ENCODE data around the gene MYO10.

Gene MYO10

DNA sequence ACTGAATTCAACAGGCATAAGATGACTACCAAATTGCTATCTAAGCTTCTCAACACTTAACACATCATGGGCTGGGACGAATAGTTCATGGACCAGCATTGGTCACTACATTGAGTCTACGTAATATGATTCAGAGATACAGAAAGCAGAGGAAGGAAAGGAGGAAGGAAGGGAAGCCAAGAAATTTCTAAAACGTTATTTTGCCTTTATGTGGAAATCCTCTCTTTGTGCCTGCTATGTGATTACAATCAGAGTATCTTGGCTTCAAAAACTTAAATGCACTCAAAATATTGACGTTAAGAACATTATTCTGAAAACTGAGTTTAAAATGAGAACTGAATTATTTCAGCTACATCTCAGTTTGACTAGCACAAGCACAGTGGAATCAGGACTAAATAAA, 231.1 kb downstream of the MYO10 start:
- DNase-seq = no peak

DNA sequence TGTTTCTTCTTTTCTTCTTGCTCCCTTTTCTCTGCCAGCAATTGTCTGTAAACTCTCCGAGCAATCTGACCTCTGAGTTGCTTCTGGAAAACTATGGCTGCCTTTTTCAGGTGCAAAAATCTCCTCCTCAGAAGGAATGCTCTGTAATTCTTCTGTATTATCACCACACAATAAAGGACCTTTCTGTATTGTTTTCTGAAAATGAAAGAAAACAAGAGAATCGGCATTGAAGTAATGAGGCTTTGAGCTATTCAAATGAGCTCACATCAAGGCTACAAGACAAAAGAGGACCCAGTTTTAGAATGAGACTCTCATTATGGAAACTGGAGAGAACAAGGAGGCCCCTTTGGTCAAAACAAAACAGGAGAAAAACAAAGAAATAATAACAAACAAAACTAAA, 233.1 kb downstream of the MYO10 start:
- DNase-seq = peak; percentile 49

DNA sequence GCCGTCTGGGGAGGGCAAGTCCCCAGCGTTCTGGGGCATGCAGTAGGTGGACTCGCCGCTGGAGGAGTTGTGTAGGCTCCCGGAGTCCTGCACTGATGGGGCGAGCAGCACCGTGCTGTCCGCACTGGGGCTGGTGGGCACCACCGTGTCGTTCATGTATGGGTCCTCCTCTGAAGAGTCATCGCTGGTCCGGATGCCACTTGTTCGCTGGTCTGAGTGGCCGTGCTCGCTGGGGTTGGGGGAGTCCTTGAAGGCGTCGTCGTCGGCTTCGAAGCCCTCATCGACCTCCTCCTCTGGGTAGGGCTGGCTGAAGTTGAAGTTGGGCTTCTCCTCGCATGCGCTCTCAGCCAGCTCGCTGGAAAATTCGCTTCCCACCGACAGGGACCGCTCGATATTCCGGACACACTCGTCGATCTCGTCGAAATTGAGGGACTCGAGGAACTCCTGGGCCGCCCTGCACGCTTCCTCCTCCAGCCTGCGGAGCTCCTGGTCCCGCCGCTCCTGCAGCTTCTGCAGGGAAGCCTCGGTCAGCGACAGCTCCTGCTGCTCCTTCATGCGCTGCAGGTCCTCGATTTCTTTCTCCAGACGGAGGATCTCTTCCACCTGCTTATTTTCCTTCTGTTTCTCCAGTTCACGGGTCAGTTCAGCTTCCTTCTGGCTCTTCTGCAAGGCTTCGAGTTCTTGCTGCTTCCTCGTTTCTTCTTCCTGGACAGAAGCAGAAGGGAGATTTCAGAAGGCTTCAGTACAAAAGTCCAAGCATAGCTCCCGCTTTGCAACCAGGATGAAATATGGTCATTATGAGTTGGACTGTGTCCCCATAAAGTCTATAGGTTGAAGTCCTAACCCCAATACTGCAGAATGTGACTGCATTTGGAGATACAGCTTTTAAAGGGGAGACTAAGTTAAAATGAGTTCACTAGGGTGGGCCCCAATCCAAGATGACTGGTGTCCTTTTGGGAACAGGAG, 234.7 kb downstream of the MYO10 start:
- DNase-seq = no peak

DNA sequence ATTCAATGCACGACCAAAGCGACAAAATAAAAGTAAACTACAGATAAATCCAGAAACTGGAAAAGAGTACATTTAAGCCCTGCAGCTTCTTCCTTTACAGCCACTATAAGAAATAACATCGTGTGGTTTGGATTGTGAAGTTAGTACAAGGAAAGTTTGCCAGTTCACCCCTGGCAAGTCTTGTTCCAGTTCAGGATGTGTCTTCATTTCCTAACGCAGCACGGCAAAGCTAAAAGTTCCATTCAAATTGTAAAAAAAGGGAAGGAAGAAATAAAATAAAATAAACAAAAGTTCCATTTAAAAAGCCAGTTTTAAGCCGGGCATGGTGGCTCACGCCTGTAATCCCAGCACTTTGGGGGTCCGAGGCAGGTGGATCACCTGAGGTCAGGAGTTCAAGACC, 236.0 kb downstream of the MYO10 start:
- no peak for DNase-seq

DNA sequence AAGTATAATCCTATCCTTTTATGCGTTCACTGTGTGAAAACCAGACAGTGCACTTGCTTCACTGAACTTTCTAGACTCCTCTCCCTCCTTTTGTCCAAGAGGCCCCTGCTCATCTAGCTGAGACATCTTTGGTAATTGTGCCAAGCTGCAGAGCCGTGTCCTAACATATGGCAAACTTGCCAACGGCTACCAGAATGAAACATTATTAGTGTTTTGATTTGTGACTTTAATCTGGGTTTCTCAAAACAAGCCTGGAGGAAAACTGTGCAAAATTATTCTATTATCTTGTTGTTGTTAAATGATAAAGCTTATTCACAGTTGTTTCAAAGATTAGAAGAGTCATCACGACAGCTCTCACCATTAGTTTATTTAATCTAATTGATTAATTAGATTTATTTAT, 240.3 kb downstream of the MYO10 start:
- DNase-seq = no peak

DNA sequence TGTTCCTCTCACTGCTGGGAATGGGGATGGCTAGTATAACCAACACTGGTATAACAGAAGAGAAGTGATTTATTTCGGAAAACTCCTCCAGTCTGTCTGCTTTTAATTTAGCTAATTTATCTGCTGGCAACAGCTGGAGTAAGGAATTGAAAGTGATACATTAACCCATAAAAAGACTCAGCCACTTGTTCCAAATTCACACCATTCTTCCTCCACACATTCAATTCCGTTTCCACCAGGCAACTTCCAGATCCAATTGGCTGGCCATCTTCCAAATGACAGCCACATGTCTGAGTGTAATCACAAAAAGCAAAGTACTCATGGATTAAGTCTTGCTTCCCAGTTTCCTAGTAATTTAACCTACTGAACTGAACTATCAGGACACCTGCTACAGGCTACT, 242.2 kb downstream of the MYO10 start:
- no peak for DNase-seq

DNA sequence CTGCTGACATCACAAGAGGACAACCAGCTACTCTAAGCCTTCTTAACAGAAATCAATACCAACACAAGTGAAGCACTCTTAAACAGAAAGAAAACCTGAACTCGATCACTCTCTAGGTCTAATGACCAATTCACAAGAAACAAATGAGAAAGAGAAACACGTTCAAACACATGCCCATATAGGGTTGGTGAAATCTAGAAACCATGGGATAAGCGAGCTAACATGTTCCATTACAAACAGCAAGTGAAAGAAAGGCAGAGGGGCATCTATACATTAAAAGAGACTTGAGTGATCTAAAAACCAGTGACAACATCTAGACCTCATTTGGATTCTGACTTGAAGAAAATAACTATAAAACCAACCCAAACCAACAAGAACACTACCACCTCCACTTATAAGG, 244.4 kb downstream of the MYO10 start:
- DNase-seq = no peak

DNA sequence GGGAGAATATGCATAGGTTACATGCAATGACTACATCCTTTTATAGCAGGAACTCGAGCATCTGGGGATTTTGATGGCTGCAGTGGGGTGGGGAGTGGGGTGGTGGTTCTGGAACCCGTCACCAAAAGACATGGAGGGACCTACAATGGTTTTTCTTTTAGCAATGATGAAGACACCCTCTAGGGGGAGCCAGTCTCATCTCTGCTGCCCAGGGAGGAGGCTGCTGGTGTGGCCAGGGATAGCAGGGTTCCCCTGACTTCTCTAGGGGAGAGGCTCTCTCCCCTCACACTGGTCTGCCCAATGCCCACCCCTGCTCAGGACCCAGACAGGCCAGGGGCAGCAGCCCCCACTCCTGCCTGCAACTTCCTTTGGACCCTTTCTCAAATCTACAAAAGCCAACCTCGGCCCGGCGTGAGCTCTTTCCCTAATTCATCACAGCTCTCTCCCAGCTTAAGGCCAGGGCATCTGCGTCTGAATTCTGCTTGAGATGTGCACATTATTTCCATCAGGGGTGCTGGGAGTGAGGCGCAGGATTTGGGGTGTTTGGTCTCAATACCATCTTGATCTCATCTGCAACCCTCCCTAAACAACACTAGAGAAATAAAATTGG, 245.7 kb downstream of the MYO10 start:
- peak; percentile 62 for DNase-seq

DNA sequence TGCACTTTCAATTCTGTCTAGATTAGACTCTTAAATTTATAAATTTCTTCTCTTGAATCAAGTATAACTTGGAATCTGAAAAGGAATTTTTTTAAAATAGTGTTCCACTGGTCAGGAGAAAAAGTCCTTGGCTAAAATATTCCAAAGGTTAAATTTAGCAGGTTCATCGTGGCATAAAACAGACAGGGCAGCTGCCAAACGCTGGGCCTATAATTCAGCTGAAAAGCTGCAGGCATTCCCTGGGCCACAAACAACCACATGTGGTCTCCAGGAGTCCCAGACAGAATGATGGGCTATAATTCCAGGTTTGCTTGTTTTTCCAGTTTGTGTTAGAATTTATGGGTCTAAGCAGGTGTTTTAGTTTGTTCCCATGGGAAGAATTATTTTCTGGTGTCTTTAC, 248.2 kb downstream of the MYO10 start:
- no peak for DNase-seq

DNA sequence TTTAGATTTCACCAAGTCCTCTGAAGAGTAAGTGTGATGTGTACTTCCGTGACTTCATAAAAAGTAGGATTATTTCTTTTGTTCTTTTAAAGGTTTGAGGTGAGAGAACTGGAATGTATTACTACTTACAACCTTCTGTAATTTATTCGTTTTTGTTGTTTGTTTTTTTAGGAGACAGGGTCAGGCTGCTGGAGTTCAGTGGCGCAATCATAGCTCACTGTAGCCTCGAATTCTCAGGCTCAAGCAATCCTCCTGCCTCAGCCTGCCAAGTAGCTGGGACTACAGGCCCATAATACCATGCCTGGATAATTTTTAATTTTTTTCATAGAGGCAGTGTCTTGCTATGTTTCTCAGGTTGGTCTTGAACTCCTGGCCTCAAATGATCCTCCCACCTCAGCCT, 251.0 kb downstream of the MYO10 start:
- DNase-seq = no peak

DNA sequence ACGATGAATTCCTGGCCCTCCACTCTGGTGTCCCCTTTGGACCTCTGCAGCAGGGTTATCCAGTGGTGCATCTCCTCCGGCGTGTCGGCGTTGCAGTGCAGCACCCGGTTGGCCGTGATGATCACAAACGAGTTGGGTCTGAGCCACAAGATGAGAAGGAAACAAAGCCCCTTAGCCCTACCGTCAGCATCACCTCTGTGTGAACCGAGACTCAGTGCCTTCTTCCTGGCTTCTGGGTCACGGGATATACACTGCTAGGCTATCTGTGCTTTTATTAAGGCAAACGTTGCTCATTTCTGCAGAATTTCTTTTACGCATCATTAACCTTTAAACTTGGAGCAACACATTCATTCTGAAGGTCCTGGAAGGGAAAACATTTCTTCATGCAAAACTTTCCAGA, 254.2 kb downstream of the MYO10 start:
- DNase-seq = no peak

DNA sequence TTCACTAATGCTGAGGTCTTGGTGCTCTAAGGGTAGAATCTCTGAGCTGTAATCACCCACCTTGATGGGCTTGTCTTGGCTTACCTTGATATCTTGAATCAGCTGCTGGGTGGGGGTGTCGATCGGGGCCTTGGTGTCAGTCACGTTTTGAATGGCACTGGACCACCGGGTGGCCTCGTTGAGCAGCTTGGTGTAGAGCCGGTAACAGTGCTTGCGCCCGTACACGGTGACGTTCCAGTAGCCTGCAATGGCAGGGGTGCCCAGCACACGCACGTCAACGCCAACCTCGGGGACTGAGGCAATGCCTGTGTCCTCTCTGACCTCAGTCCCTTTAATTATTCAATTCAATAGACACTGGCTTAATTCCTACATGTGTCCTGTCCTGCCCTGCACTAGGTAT, 256.2 kb downstream of the MYO10 start:
- DNase-seq = no peak

DNA sequence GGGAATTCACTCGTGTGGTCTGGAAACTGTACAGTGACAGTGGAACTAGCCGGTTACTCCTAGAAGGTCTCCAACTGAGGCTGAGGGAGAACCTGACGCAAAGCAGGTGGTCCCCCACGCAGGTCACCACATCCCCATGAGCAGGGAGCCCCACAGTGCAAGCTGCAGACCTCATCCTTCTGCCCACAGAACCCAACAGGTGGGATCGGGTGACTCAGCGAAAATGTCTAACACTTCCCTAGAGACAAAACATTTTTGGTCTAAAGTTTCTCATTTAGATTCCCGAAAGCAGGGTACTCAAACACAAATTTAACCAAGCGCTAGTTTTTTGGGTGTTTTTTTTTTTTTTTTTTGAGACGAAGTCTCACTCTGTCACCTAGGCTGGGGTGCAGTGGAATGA, 256.9 kb downstream of the MYO10 start:
- DNase-seq = no peak

DNA sequence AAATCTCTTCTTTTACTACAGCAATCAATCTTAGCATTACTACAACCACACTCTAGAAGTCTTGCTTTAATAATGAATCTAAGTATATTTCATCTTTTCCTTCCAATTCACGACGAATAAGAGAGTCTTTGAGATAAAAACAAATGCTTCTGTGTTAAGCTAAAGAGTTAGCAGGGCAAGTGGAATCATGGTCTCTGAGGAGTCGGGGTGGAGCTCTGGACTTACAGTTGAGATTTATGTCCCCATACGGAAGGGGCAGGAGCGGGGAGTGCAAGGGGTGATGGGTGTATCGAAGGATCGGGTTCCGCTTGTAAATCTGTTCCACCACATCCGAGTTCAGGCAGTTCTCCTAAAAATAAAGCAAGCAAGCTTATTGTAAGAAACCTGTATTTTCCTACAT, 260.3 kb downstream of the MYO10 start:
- DNase-seq = no peak

DNA sequence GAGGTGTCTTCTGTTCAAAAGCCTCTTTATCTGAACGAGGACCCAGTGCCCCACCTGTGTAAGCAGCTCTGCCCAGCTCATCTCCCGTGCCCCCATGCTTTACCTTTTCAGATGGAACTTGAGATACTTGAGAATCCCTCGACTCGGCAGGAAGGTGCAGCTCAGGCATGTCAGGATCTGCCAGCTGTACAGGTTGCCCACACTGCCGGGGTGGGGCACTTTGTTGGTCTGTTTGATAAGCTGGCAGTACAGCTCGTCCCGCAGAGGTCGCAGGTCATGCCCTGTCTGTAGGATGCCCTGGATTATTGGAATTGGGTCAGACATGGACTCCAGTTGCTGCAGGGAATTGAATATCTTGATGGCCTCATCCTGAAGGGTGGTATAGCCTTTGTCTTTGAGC, 261.3 kb downstream of the MYO10 start:
- DNase-seq = no peak

DNA sequence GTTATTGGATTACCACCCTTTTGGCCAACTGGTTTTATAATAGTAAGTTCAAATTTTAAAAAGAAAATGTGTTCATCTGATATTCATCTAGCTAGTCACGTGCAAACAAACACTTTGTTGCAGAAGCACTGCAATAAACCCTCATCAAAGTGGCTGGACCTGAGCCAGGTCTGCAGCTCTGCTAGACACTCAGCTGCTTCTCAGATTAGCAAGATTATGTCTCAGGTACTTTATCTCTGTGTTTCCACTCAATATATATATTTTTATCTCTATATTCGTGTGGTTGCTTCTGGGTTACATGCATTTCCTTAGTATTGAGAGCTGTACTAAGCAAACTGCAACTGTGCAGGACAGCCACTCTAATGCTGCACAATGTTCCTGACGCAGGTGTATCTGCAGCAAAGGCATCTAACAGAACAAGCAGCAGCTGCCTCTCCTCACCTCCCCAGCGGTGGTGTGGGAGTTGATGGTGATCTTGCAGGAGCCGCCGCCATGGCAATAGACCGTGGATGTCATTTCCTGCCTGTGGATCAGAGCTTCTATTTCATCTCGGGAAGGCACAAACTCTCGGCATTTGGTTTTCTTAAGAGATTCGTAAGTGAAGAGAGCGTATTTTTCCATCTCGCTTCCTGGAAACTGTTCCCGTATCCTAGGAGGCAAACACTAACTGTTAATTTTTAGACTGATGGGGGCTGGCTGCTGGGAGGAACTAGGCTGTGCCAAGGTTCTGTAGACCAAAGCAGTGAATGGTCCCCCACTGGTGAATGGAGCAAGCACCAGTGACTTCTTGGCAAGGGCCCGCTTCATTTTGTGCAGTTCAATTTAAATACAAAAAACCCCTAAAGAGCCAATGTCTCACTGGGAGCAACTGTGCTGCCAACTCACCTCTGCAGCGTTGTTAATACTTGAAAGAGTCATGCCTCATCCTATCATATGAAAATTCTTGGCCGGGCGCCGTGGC, 262.6 kb downstream of the MYO10 start:
- no peak for DNase-seq

DNA sequence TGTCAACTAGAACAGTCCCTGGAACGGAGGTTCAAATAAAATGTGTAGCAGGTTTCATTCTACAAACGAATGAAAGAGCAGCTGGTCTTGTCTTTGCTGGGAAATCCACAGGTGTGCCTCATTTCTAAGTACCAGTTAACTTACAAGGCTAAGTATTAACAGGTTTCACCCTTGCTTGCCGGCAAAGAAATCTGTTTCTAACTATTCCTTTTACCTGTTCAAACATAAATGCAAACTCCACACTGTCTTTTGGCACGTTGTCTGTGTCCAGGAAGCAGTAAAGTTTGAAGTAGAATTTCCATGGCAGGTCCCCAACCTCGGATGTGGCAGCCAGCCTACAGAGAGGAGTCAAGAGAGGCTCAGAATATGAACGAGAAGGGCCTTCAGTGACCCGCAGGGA, 264.9 kb downstream of the MYO10 start:
- DNase-seq = no peak

DNA sequence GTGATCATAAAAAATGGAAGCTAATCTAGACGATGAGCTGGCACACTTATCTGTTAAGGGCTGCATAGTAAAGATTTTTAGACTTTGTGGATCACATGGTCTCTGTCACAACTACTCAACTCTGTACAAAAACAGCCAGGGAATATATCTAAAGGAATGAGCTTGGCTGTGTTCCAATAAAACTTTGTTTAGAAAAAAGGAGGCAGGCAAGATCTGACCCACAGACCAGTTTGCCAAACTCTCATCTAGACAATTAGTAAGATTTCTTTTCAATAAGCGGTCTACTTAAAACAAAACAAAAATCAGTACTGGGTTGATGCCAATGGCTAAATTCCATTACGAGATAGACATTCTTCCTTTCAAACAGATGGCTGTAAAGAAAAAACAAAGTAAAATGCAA, 266.3 kb downstream of the MYO10 start:
- DNase-seq = no peak

DNA sequence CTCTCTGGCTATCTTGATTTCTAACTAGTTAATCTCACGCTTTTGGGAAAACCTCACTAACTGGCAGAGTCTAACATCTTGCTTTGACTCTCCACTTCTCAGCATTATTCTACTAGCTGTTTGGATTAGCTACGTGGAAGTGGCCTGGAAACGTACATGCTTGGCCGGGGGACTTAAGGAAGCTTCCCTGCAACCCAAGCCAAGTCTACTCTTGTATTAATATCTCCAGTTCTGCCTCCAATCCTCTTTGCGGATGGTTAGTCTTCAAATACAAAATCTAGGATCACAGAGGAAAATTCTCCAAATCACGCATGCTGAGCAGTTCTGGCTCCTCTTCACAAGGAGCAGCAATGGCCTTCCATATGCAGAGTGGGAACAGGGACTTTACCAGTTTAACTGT, 267.5 kb downstream of the MYO10 start:
- DNase-seq = no peak

DNA sequence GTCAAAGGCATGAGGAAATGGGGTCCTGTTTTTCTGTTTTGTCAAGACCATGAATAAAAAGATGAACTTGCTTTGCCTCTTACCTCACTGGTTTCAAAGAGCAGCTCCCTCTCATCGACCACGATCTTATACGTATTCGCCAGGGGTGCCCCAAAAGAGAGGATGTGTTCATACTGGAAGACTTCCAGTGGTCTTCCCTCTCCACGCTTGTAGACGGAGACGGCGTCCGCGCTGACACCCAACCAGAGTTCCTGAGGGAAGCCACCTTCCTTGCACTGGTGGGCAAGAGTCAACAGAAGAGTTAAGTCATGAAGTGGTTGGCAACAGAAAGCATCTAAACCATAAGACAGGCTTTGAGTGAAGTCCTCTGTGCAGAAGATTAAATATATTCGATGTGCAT, 267.9 kb downstream of the MYO10 start:
- no peak for DNase-seq

DNA sequence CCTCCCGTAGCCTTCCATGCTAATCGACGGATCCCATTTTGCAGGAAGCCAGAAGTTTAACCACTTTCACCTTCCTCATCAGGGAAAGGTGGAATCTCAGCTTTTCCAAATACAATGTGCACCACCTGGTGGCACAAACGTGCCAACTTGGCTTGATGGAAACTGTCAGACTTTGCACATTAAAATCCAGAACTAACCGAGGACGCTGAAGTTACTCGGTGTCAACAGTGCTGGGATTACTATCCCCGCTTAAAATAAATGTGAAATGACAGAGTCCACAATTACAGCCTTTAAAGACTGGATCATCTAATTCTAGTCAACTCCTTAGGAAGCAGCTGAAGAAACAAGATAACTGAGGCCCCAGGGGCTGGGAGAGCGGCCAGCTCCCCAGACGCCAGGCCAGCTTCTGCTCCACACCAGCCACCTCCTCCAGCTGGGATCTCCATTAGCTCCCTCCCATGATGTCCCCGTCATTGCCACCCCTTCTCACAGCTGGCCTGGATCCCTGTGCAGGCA, 269.1 kb downstream of the MYO10 start:
- peak; percentile 34 for DNase-seq

DNA sequence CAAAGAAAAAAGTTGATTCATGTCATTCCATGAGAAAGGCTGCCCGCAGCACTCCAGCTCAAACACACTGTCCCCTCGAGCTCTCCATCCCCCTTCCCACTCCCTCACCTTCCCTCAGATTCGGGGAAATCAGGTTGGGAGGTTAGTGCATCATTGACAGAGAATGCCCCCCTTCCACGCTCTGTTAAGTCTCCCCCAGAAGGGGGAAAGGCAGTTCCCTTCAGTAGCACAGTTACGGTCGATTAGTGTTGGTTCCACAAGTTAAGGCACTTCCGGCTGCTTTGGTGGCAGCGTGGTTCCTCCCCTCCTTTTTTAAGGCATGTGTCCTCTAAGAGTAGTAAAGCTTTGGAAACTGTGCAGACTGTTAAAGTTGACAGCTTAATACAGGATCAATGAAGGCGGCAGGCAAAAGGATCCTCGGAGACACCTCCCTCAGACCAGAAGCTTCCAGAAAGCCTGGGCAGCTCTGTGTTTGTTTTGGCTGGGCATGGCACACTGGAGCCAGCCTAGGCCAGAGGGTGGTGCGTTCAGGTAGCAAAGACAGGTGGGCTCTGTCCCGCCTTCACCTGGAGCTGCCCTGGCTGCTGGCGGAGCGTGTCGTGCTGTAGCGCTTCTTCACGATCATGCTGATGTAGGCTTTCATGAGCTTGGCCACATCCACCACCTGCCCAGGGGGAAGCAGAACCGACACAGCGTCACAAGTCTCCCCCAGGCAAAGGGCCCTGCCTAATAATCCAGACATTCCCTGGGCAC, 269.8 kb downstream of the MYO10 start:
- no peak for DNase-seq
